Measurements from ENCODE around the gene TNFSF13. TPM values are rescaled to one million over a fixed set of nuclear protein-coding genes. Genes with fewer than 3 reads are reported as not detected.
A peak's percentile ranks its signal among the peaks of the same experiment; 100 is the strongest.

TNFSF13 gene
- total and polyA plus RNA-seq, 11 donors, result 3.7 to 43.0 (median 6.5) TPM

DNA sequence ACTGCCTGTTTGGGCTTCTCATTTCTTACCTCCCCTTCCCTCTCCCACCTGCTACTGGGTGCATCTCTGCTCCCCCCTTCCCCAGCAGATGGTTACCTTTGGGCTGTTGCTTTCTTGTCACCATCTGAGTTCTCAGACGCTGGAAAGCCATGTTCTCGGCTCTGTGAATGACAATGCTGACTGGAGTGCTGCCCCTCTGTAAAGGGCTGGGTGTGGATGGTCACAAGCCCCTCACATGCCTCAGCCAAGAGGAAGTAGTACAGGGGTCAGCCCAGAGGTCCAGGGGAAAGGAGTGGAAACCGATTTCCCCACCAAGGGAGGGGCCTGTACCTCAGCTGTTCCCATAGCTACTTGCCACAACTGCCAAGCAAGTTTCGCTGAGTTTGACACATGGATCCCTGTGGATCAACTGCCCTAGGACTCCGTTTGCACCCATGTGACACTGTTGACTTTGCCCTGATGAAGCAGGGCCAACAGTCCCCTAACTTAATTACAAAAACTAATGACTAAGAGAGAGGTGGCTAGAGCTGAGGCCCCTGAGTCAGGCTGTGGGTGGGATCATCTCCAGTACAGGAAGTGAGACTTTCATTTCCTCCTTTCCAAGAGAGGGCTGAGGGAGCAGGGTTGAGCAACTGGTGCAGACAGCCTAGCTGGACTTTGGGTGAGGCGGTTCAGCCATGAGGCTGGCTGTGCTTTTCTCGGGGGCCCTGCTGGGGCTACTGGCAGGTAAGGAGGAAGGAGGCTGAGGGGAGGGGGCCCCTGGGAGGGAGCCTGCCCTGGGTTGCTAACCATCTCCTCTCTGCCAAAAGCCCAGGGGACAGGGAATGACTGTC, 20.7 kb downstream of the TNFSF13 start, which contains the start of gene CD68:
TSS of gene CD68 (plus strand) at position 638 of the 833 bp plus-strand sequence. CDS start at position 678, 40 bp downstream.
- Histone ChIP-seq H3K4me3 (peak within 1 kb of the TSS in 9 of 12 donors; percentile 22 to 69 (median 38)), H3K36me3 (peaks cover 4 to 66% (median 50%) of the 10 kb centered on the region in 9 donors), H3K9me3 (no peaks in the 10 kb centered on the region), H3K4me1 (peaks cover 13 to 86% (median 45%) of the 10 kb centered on the region in 12 donors), H3K27ac (peak within 1 kb of the TSS; percentile 47 to 96 (median 78)), H3K27me3 (no peaks in the 10 kb centered on the region)
- intact Hi-C loops (cut with DNase I), result loop anchor here in 4 of 10 donors (10.0 kb wide), 4 partner anchors 224 to 344 kb away; partner anchors contain the start of genes CTDNEP1 (in 1 of the 4), DVL2 (in 1 of the 4), ELP5 (in 1 of the 4) and GABARAP (in 1 of the 4)
- WGBS, 4 donors, result 27 to 32% (median 30%) methylated on average over 6 to 7 of the region's 7 CpGs
- peak in 3 of 4 donors; percentile 52 to 61 (median 54) for ATAC-seq
- TF ChIP-seq, protein P1, sequence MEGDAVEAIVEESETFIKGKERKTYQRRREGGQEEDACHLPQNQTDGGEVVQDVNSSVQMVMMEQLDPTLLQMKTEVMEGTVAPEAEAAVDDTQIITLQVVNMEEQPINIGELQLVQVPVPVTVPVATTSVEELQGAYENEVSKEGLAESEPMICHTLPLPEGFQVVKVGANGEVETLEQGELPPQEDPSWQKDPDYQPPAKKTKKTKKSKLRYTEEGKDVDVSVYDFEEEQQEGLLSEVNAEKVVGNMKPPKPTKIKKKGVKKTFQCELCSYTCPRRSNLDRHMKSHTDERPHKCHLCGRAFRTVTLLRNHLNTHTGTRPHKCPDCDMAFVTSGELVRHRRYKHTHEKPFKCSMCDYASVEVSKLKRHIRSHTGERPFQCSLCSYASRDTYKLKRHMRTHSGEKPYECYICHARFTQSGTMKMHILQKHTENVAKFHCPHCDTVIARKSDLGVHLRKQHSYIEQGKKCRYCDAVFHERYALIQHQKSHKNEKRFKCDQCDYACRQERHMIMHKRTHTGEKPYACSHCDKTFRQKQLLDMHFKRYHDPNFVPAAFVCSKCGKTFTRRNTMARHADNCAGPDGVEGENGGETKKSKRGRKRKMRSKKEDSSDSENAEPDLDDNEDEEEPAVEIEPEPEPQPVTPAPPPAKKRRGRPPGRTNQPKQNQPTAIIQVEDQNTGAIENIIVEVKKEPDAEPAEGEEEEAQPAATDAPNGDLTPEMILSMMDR (IDR thresholded peaks at IDR 0.05), result no peak
- TF ChIP-seq POLR2A (IDR thresholded peaks at IDR 0.05), result peak in 1 of 2 donors; percentile 53
- DNase-seq, result peak; percentile 58 to 85 (median 71)

- peaks cover 3 to 58% (median 42%) of the 10 kb centered on the region in 9 donors for H3K36me3 ChIP-seq
- peak overlapping the region in 9 of 12 donors; percentile 22 to 69 (median 38) for H3K4me3 ChIP-seq
- intact Hi-C loops (cut with DNase I), result loop anchor here in 7 of 10 donors (5.0 to 10.0 kb wide), 6 partner anchors 107 to 345 kb away; partner anchors contain the start of genes KCTD11 (in 4 of the 7), TMEM95 (in 3 of the 7), CTDNEP1 (in 1 of the 7) and DVL2 (in 1 of the 7)
These were observed 21.5 kb downstream of the TNFSF13 start for GRCh38 chr17:7579834-7580603.

DNA sequence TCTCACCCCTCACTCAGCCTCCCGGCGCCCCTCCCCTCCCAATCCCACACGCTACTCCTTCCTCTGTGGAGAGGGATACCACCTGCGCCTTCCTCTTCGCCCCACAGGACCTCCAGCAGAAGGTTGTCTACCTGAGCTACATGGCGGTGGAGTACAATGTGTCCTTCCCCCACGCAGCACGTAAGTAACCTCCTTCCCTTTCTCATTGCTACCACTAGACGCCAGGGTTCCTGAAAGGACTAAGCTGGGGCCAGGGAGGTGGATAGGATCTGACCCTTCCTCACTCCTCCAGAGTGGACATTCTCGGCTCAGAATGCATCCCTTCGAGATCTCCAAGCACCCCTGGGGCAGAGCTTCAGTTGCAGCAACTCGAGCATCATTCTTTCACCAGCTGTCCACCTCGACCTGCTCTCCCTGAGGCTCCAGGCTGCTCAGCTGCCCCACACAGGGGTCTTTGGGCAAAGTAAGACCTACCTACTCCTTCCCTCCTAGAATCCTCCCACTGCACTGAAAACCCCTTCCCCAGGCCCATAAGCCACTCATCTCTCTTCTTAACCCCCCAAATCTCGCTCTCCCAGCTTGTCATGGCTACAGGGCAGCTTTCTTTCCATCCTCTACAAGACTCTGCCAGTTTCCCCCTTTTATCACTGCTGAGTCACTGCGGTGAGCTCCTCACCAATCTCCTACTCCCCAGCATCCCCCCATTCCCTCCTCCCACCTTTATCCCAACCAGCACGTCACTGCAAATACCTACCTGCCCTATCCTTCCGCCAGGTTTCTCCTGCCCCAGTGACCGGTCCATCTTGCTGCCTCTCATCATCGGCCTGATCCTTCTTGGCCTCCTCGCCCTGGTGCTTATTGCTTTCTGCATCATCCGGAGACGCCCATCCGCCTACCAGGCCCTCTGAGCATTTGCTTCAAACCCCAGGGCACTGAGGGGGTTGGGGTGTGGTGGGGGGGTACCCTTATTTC, 22.3 kb downstream of the TNFSF13 start:
- TF ChIP-seq POLR2A (IDR thresholded peaks at IDR 0.05), result no peak
- TF ChIP-seq, protein P1 (IDR thresholded peaks at IDR 0.05), result no peak
- peaks cover 0 to 49% (median 33%) of the 10 kb centered on the region in 9 donors for H3K36me3 ChIP-seq
- 81 to 87% (median 84%) methylated on average over 23 of the region's 23 CpGs for WGBS, 4 donors
- H3K4me3 ChIP-seq, result peak overlapping the region in 9 of 12 donors; percentile 14 to 69 (median 38)
- no peak for ATAC-seq
- peaks cover 4 to 86% (median 40%) of the 10 kb centered on the region in 12 donors for H3K4me1 ChIP-seq
- peak overlapping the region in 8 of 12 donors; percentile 41 to 96 (median 82) for H3K27ac ChIP-seq
- H3K27me3 ChIP-seq, result no peaks in the 10 kb centered on the region
- no peaks in the 10 kb centered on the region for H3K9me3 ChIP-seq
- DNase-seq, result peak in 1 of 5 donors; percentile 21
- intact Hi-C loops (cut with DNase I), result loop anchor here in 4 of 10 donors (5.0 to 10.0 kb wide), 3 partner anchors 106 to 229 kb away; partner anchors contain the start of genes KCTD11 (in 3 of the 4), TMEM95 (in 2 of the 4), TP53 (in 1 of the 4) and WRAP53 (in 1 of the 4)

More at GRCh38 chr17:7579834-7580603, 21.5 kb downstream of the TNFSF13 start:
- H3K4me1 ChIP-seq, result peaks cover 9 to 86% (median 43%) of the 10 kb centered on the region in 12 donors
- H3K27ac ChIP-seq, result peak overlapping the region; percentile 47 to 96 (median 78)
- no peaks in the 10 kb centered on the region for H3K27me3 ChIP-seq
- DNase-seq (peak in 1 of 5 donors; percentile 30), ATAC-seq (no peak)
- H3K9me3 ChIP-seq, result no peaks in the 10 kb centered on the region
- TF ChIP-seq POLR2A (IDR thresholded peaks at IDR 0.05), result no peak
- TF ChIP-seq, protein P1 (IDR thresholded peaks at IDR 0.05), result no peak
- WGBS, 4 donors, result 71 to 82% (median 74%) methylated on average over 12 of the region's 12 CpGs

All from heart left ventricle (tissue), 16 donors.